Thyroid gland (tissue), 4 donors: ENCODE results near the gene CRB1.

Experiments
- CTCF ChIP-seq, 6 experiments: fragments of 200-600 bp in 3 of 6; fragments of 450-650 bp in 3 of 6; sonication (generic) in 3 of 6; IDR thresholded peaks; one replicate each; pipeline ENCODE4 v1.5.1; 2016 to 2019; ENCODE audit warnings: antibody characterized with exemption in 6 of 6, mild to moderate bottlenecking in 2 of 6, inconsistent platforms in 1 of 6, moderate library complexity in 1 of 6
- POLR2A ChIP-seq, 2 donors: fragments of 450-650 bp; IDR thresholded peaks; one replicate each; pipeline ENCODE4 v1.6.1; 2017; ENCODE audit warnings: antibody characterized with exemption in 2 of 2, mild to moderate bottlenecking in 2 of 2, moderate library complexity in 1 of 2

DNA sequence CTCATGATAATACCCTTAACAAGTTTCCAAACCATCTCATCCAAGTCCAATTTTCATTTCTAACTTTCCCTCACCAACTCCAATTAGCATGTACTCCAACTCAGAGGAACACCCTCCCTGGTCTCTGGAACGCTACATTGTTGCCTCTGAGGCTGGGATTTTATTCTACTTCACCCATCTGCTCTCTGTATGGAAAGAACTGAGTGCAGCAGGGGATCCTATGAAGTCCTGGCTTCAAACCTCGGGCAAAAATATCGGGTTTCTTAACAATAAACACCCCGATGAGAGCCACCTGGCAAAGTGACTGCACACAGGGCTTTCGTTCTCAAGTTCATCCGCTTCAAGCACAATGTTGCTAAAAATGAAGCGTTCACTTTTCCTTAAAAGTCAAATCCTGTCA is 99.6 kb downstream of the CRB1 start:
- TF ChIP-seq CTCF (IDR thresholded peaks at IDR 0.05) (no peak), POLR2A (IDR thresholded peaks at IDR 0.05) (no peak)
